H9 (cell line): ENCODE measurements around the gene NEDD9. TPM values are rescaled to one million over a fixed set of nuclear protein-coding genes. Genes with fewer than 3 reads are reported as not detected.

ENCODE experiments used
- DNase-seq: peaks from one replicate; pipeline ENCODE4 v3.0.0-alpha.2; 2017
- H2AFZ ChIP-seq: one replicate; pipeline ENCODE4 v1.6.1; 2013; ENCODE audit warnings: mild to moderate bottlenecking, low read length, control low read depth, moderate library complexity
- H2AK5ac ChIP-seq: 2 replicates; pipeline ENCODE4 v1.6.1; 2013; ENCODE audit warnings: low read length, control low read depth, mixed read lengths; ENCODE audit not compliant: insufficient read length
- H2BK120ac ChIP-seq: one replicate; pipeline ENCODE4 v1.6.1; 2013; ENCODE audit warnings: low read depth, mild to moderate bottlenecking, low read length, control low read depth, inconsistent platforms; ENCODE audit not compliant: poor library complexity, severe bottlenecking
- H2BK12ac ChIP-seq: 2 replicates; pipeline ENCODE4 v1.6.1; 2013; ENCODE audit warnings: low read length, control low read depth, mixed read lengths, low read depth; ENCODE audit not compliant: insufficient read length
- H2BK15ac ChIP-seq: 2 replicates; pipeline ENCODE4 v1.6.1; 2013; ENCODE audit warnings: low read depth, low read length, control low read depth
- H2BK20ac ChIP-seq: one replicate; pipeline ENCODE4 v1.6.1; 2013; ENCODE audit warnings: low read depth, mild to moderate bottlenecking, low read length, control low read depth, inconsistent platforms; ENCODE audit not compliant: poor library complexity, severe bottlenecking
- H2BK5ac ChIP-seq: 2 replicates; pipeline ENCODE4 v1.6.1; 2013; ENCODE audit warnings: low read length, control low read depth, mixed read lengths; ENCODE audit not compliant: insufficient read length
- H3K14ac ChIP-seq: 2 replicates; pipeline ENCODE4 v1.6.1; 2013; ENCODE audit warnings: low read length, control low read depth; ENCODE audit not compliant: insufficient read depth
- H3K18ac ChIP-seq: 2 replicates; pipeline ENCODE4 v1.6.1; 2013; ENCODE audit warnings: low read depth, mild to moderate bottlenecking, mixed read lengths, low read length, control low read depth; ENCODE audit not compliant: insufficient read length
- H3K23ac ChIP-seq: 2 replicates; pipeline ENCODE4 v1.6.1; 2013; ENCODE audit warnings: low read length, control low read depth, mixed read lengths, low read depth; ENCODE audit not compliant: insufficient read length
- H3K23me2 ChIP-seq: 2 replicates; pipeline ENCODE4 v1.6.1; 2013; ENCODE audit warnings: low read depth, mild to moderate bottlenecking, mixed read lengths, low read length, control low read depth; ENCODE audit not compliant: insufficient read length, poor library complexity, severe bottlenecking
- H3K27ac ChIP-seq: 2 replicates; pipeline ENCODE4 v1.5.1; 2013; ENCODE audit warnings: low read length, control low read depth, mixed read lengths, low read depth; ENCODE audit not compliant: insufficient read length
- H3K27me3 ChIP-seq: 2 replicates; pipeline ENCODE4 v1.6.1; 2013; ENCODE audit warnings: low read length, control low read depth, inconsistent platforms; ENCODE audit not compliant: insufficient read depth
- H3K4ac ChIP-seq: 2 replicates; pipeline ENCODE4 v1.6.1; 2013; ENCODE audit warnings: low read depth, mild to moderate bottlenecking, control low read depth, inconsistent platforms, low read length, moderate library complexity
- H3K4me1 ChIP-seq: 2 replicates; pipeline ENCODE4 v1.6.1; 2013; ENCODE audit warnings: low read length, control low read depth, inconsistent platforms; ENCODE audit not compliant: insufficient read depth
- H3K4me2 ChIP-seq: 2 replicates; pipeline ENCODE4 v1.6.1; 2013; ENCODE audit warnings: low read length, control low read depth, mixed read lengths; ENCODE audit not compliant: insufficient read length, insufficient read depth
- H3K56ac ChIP-seq: 2 replicates; pipeline ENCODE4 v1.6.1; 2013; ENCODE audit warnings: low read depth, mild to moderate bottlenecking, mixed read lengths, low read length, control low read depth; ENCODE audit not compliant: insufficient read length
- H3K79me1 ChIP-seq: 2 replicates; pipeline ENCODE4 v1.6.1; 2013; ENCODE audit warnings: low read depth, mild to moderate bottlenecking, moderate library complexity, low read length, control low read depth, inconsistent platforms; ENCODE audit not compliant: insufficient read depth, poor library complexity, severe bottlenecking
- H3K79me2 ChIP-seq: 2 replicates; pipeline ENCODE4 v1.6.1; 2013; ENCODE audit warnings: low read length, control low read depth, inconsistent platforms; ENCODE audit not compliant: insufficient read depth
- H3K9ac ChIP-seq: 2 replicates; pipeline ENCODE4 v1.6.1; 2013; ENCODE audit warnings: low read length, control low read depth, mixed read lengths; ENCODE audit not compliant: insufficient read length; ENCODE audit errors: extremely low read depth
- H3K9me3 ChIP-seq: one replicate; pipeline ENCODE4 v1.6.1; 2013; ENCODE audit warnings: low read depth, low read length, inconsistent platforms; ENCODE audit not compliant: control insufficient read depth
- H3T11ph ChIP-seq: one replicate; pipeline ENCODE4 v1.6.1; 2013; ENCODE audit warnings: mild to moderate bottlenecking, low read length, control low read depth, inconsistent platforms
- H4K20me1 ChIP-seq: one replicate; pipeline ENCODE4 v1.6.1; 2013; ENCODE audit not compliant: control insufficient read depth, insufficient read length, insufficient read depth
- H4K5ac ChIP-seq: 2 replicates; pipeline ENCODE4 v1.6.1; 2013; ENCODE audit warnings: low read depth, mild to moderate bottlenecking, mixed read lengths, low read length, control low read depth; ENCODE audit not compliant: insufficient read length
- H4K8ac ChIP-seq: replicated peaks from 2 replicates; pipeline ENCODE4 v1.6.1; 2013; ENCODE audit warnings: low read length, control low read depth, mixed read lengths, low read depth; ENCODE audit not compliant: insufficient read length
- H4K91ac ChIP-seq: 2 replicates; pipeline ENCODE4 v1.6.1; 2013; ENCODE audit warnings: low read depth, mild to moderate bottlenecking, moderate library complexity, mixed read lengths, low read length, control low read depth; ENCODE audit not compliant: insufficient read length
- H3K27ac Mint-ChIP-seq, 3 experiments: 2 replicates in 2 of 3; 3 replicates in 1 of 3; pipeline ENCODE4 v1.8.0; 2020 to 2021; ENCODE audit warnings: mixed read lengths in 3 of 3, mild to moderate bottlenecking in 1 of 3, moderate library complexity in 1 of 3
- H3K27me3 Mint-ChIP-seq: 2 replicates; pipeline ENCODE4 v1.8.0; 2021; ENCODE audit warnings: low read depth, mild to moderate bottlenecking, moderate library complexity, mixed read lengths
- H3K36me3 Mint-ChIP-seq, 3 experiments: 2 replicates in 2 of 3; 3 replicates in 1 of 3; pipeline ENCODE4 v1.8.0; 2020 to 2021; ENCODE audit warnings: low read depth in 3 of 3, mixed read lengths in 3 of 3; ENCODE audit not compliant: insufficient read depth in 1 of 3
- H3K4me1 Mint-ChIP-seq, 2 experiments: 2 replicates each; pipeline ENCODE4 v1.8.0; 2020; ENCODE audit warnings: mixed read lengths in 2 of 2
- H3K4me3 Mint-ChIP-seq, 2 experiments: 2 replicates in 1 of 2; 3 replicates in 1 of 2; pipeline ENCODE4 v1.8.0; 2020 to 2021; ENCODE audit warnings: mild to moderate bottlenecking in 2 of 2, mixed read lengths in 2 of 2, moderate library complexity in 1 of 2
- H3K9me3 Mint-ChIP-seq, 2 experiments: 2 replicates in 1 of 2; 3 replicates in 1 of 2; pipeline ENCODE4 v1.8.0; 2020; ENCODE audit warnings: mild to moderate bottlenecking in 2 of 2, mixed read lengths in 2 of 2, moderate library complexity in 1 of 2
- CTCF ChIP-seq: fragments of 200-600 bp; sonication (generic); conservative IDR thresholded peaks from 3 replicates; pipeline ENCODE4 v1.8.0; 2021; ENCODE audit warnings: antibody characterized with exemption, mild to moderate bottlenecking
- WGBS: extraction: QIAGEN DNeasy Blood & Tissue Kit; methylation state at CpG from one replicate; pipeline ENCODE4 v1.1.7; 2013; ENCODE audit warnings: missing lambda C conversion rate, low lambda C conversion rate, mixed read lengths; ENCODE audit not compliant: insufficient read length; ENCODE audit errors: extremely low coverage; 5-methylcytosine and 5-hydroxymethylcytosine counted together
- total RNA-seq: library from RNA; stranded (reverse); gene quantifications from 2 replicates; pipeline ENCODE4 v1.2.1, GENCODE V29; 2021

Gene NEDD9
- total RNA-seq, 1 experiment from 2014 or later = 5.5 TPM

- H3K9ac ChIP-seq = no peak overlapping the region
- H3K18ac ChIP-seq = no peak overlapping the region
- no peaks in the 10 kb centered on the region for H3K27me3 ChIP-seq
- no peak overlapping the region for H2BK20ac ChIP-seq
- TF ChIP-seq CTCF = no peak
- DNase-seq = no peak
- H3K27ac Mint-ChIP-seq = peak overlapping the region in 2 of 3 experiments; percentile 16 to 71; a peak in 4 of 7 replicates
- H3T11ph ChIP-seq = no peak overlapping the region
- no CpG with 5 or more reads among the region's 6 CpGs for WGBS
- no peaks in the 10 kb centered on the region for H3K9me3 Mint-ChIP-seq
- no peak overlapping the region for H4K8ac ChIP-seq
- H3K79me2 ChIP-seq = 0 out of 2 replicates have a peak, but pooled peaks cover 1% of the 10 kb centered on the region
- H2BK12ac ChIP-seq = no peak overlapping the region
- no peaks in the 10 kb centered on the region for H3K23me2 ChIP-seq
- no peak overlapping the region for H3K23ac ChIP-seq
- peaks cover 30 to 35% of the 10 kb centered on the region in 2 experiments for H3K4me1 Mint-ChIP-seq
- H3K79me1 ChIP-seq = no peaks in the 10 kb centered on the region
- H2AK5ac ChIP-seq = no peak overlapping the region
- no peak overlapping the region for H3K56ac ChIP-seq
- no peak overlapping the region for H4K91ac ChIP-seq
- H4K20me1 ChIP-seq = no peaks in the 10 kb centered on the region
- no peak overlapping the region for H3K4ac ChIP-seq
- H3K9me3 ChIP-seq = no peaks in the 10 kb centered on the region
- no peak overlapping the region for H2BK15ac ChIP-seq
- no peak overlapping the region for H2BK5ac ChIP-seq
- H3K27me3 Mint-ChIP-seq = no peaks in the 10 kb centered on the region
- H3K4me1 ChIP-seq = peaks cover 12% of the 10 kb centered on the region
- H4K5ac ChIP-seq = no peak overlapping the region
- H3K4me2 ChIP-seq = no peak overlapping the region
- H3K14ac ChIP-seq = no peak overlapping the region
- H3K27ac ChIP-seq = no peak overlapping the region
- no peak overlapping the region; a peak in 1 of 5 replicates for H3K4me3 Mint-ChIP-seq
- H2BK120ac ChIP-seq = no peak overlapping the region
- no peak overlapping the region for H2AFZ ChIP-seq
- H3K36me3 Mint-ChIP-seq = peaks cover 0 to 4% (median 3%) of the 10 kb centered on the region in 3 experiments; a peak in 4 of 7 replicates
Observed at GRCh38 chr6:11203306-11204004, 29.0 kb downstream of the NEDD9 start.
